Erythroblast (primary cell): ENCODE data around the gene CTDNEP1.

Source experiments
- GATA1 ChIP-seq: IDR thresholded peaks from 2 replicates; pipeline ENCODE4 v1.6.1; 2011; ENCODE audit warnings: low read depth, mild to moderate bottlenecking, control low read depth, low read length, moderate library complexity
- POLR2A ChIP-seq: IDR thresholded peaks from 2 replicates; pipeline ENCODE4 v1.6.1; 2011; ENCODE audit warnings: mild to moderate bottlenecking, low read length

DNA sequence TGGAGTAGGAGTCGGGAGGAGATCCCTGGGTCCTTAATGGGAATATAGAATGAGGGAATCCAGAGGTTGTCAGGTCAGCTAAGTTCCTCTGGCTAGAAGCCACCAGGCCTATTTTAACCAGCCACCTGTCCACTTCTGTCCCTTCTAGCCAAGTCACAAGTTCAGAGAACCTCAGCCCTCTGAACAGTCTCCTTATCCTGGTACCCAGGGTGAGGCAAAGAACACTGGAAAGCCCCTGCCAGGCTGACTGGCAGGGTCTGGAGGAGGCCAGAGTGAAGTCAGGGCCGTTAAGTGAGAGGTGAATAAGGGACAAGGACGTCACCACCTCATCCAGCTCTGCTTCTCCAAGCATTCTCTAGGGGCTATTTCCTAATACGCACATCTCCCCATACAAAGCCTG is 2.7 kb downstream of the CTDNEP1 start:
- TF ChIP-seq POLR2A (no peak), GATA1 (no peak)
